ENCODE measurements around the gene IRF2BP2.

The IRF2BP2 gene

GRCh38 chr1:234611847-234612351 lies 1.9 kb upstream of the IRF2BP2 start:
- peak overlapping the region; percentile 100 for H3K27ac ChIP-seq
- TF ChIP-seq CTCF (IDR thresholded peaks at IDR 0.05) (no peak), ZFX (IDR thresholded peaks at IDR 0.05; ENCODE audit: borderline replicate concordance) (no peak)

GRCh38 chr1:234611225-234611846 lies 1.4 kb upstream of the IRF2BP2 start:
- peak overlapping the region; percentile 100 for H3K27ac ChIP-seq
- TF ChIP-seq ZFX (IDR thresholded peaks at IDR 0.05; ENCODE audit: borderline replicate concordance): no peak
- TF ChIP-seq CTCF (IDR thresholded peaks at IDR 0.05): no peak

GRCh38 chr1:234610666-234611224 lies 767 bp upstream of the IRF2BP2 start:
- TF ChIP-seq ZFX (IDR thresholded peaks at IDR 0.05; ENCODE audit: borderline replicate concordance): no peak
- TF ChIP-seq CTCF (IDR thresholded peaks at IDR 0.05): peak; percentile 17; the same call in 1 of the 2 replicates
- peak overlapping the region; percentile 100 for H3K27ac ChIP-seq

- H3K27ac ChIP-seq: peak overlapping the region; percentile 100
- TF ChIP-seq CTCF (IDR thresholded peaks at IDR 0.05) (no peak), ZFX (IDR thresholded peaks at IDR 0.05; ENCODE audit: borderline replicate concordance) (no peak)
Measured at GRCh38 chr1:234609691-234610042, 311 bp downstream of the IRF2BP2 start.

GRCh38 chr1:234608911-234609690 lies 877 bp downstream of the IRF2BP2 start:
- H3K27ac ChIP-seq: peak overlapping the region; percentile 100

GRCh38 chr1:234608025-234608910 lies 1.7 kb downstream of the IRF2BP2 start:
- peak; percentile 34 for TF ChIP-seq CTCF (IDR thresholded peaks at IDR 0.05)
- TF ChIP-seq ZFX (IDR thresholded peaks at IDR 0.05; ENCODE audit: borderline replicate concordance): no peak
- peak overlapping the region; percentile 100 for H3K27ac ChIP-seq

More at GRCh38 chr1:234608911-234609690, 877 bp downstream of the IRF2BP2 start:
- TF ChIP-seq CTCF (IDR thresholded peaks at IDR 0.05) (no peak), ZFX (IDR thresholded peaks at IDR 0.05; ENCODE audit: borderline replicate concordance) (no peak)
